ENCODE results near the gene LGSN.
"Not testable (repeated sequence)": the region's sequence is repeated elsewhere in the genome, so short reads cannot be mapped to it uniquely, and the experiment has no call there.

The LGSN gene

GRCh38 chr6:63261820-63262219 lies 58.0 kb downstream of the LGSN start:
- no peaks in the 10 kb centered on the region for H3K27me3 Mint-ChIP-seq
- no peak for ATAC-seq (replicated peaks; ENCODE audit: extremely low read depth, poor library complexity, severe bottlenecking)
- no peak for DNase-seq (ENCODE audit: low spot score in 2 of 2)
- H3K4me3 Mint-ChIP-seq = no peak overlapping the region
- H3K36me3 Mint-ChIP-seq (ENCODE audit: insufficient read depth) = no peaks in the 10 kb centered on the region
- H3K27ac Mint-ChIP-seq (ENCODE audit: low read depth) = no peak overlapping the region
- no peaks in the 10 kb centered on the region for H3K4me1 Mint-ChIP-seq
- H3K9me3 Mint-ChIP-seq = no peaks in the 10 kb centered on the region

GRCh38 chr6:63259153-63259552 lies 60.6 kb downstream of the LGSN start:
- no peak overlapping the region for H3K4me3 Mint-ChIP-seq
- no peak for ATAC-seq (replicated peaks; ENCODE audit: extremely low read depth, poor library complexity, severe bottlenecking)
- no peaks in the 10 kb centered on the region for H3K9me3 Mint-ChIP-seq
- no peak for DNase-seq (ENCODE audit: low spot score in 2 of 2)
- H3K27ac Mint-ChIP-seq (ENCODE audit: low read depth) = no peak overlapping the region
- H3K4me1 Mint-ChIP-seq = no peaks in the 10 kb centered on the region
- H3K27me3 Mint-ChIP-seq = no peaks in the 10 kb centered on the region
- H3K36me3 Mint-ChIP-seq (ENCODE audit: insufficient read depth) = no peaks in the 10 kb centered on the region

GRCh38 chr6:63249875-63250482 lies 69.8 kb downstream of the LGSN start:
- no peak for ATAC-seq (replicated peaks; ENCODE audit: extremely low read depth, poor library complexity, severe bottlenecking)
- Mint-ChIP-seq H3K36me3 (ENCODE audit: insufficient read depth) (no peaks in the 10 kb centered on the region), H3K4me1 (no peaks in the 10 kb centered on the region)

GRCh38 chr6:63246581-63246980 lies 73.2 kb downstream of the LGSN start:
- no peaks in the 10 kb centered on the region for H3K4me1 Mint-ChIP-seq
- no peak overlapping the region for H3K27ac Mint-ChIP-seq (ENCODE audit: low read depth)
- no peaks in the 10 kb centered on the region for H3K9me3 Mint-ChIP-seq
- ATAC-seq (replicated peaks; ENCODE audit: extremely low read depth, poor library complexity, severe bottlenecking) (no peak), DNase-seq (ENCODE audit: low spot score in 2 of 2) (no peak)
- H3K4me3 Mint-ChIP-seq = no peak overlapping the region
- no peaks in the 10 kb centered on the region for H3K27me3 Mint-ChIP-seq
- H3K36me3 Mint-ChIP-seq (ENCODE audit: insufficient read depth) = no peaks in the 10 kb centered on the region

More at GRCh38 chr6:63249875-63250482, 69.8 kb downstream of the LGSN start:
- no peak overlapping the region for H3K27ac Mint-ChIP-seq (ENCODE audit: low read depth)
- no peak overlapping the region for H3K4me3 Mint-ChIP-seq
- H3K27me3 Mint-ChIP-seq = no peaks in the 10 kb centered on the region
- DNase-seq (ENCODE audit: low spot score in 2 of 2) = no peak
- H3K9me3 Mint-ChIP-seq = no peaks in the 10 kb centered on the region

- Mint-ChIP-seq H3K4me1 (no peaks in the 10 kb centered on the region), H3K27me3 (no peaks in the 10 kb centered on the region), H3K36me3 (ENCODE audit: insufficient read depth) (no peaks in the 10 kb centered on the region), H3K27ac (ENCODE audit: low read depth) (no peak overlapping the region), H3K9me3 (no peaks in the 10 kb centered on the region), H3K4me3 (no peak overlapping the region)
- DNase-seq (ENCODE audit: low spot score in 2 of 2) = no peak
- ATAC-seq (replicated peaks; ENCODE audit: extremely low read depth, poor library complexity, severe bottlenecking) = no peak
These were observed 73.9 kb downstream of the LGSN start for GRCh38 chr6:63245909-63246308.

- Mint-ChIP-seq H3K9me3 (no peaks in the 10 kb centered on the region), H3K27me3 (no peaks in the 10 kb centered on the region), H3K4me1 (no peaks in the 10 kb centered on the region), H3K27ac (ENCODE audit: low read depth) (no peak overlapping the region), H3K4me3 (no peak overlapping the region), H3K36me3 (ENCODE audit: insufficient read depth) (no peaks in the 10 kb centered on the region)
- DNase-seq (ENCODE audit: low spot score in 2 of 2) = no peak
- ATAC-seq (replicated peaks; ENCODE audit: extremely low read depth, poor library complexity, severe bottlenecking) = no peak
These were observed 74.4 kb downstream of the LGSN start for GRCh38 chr6:63245420-63245819.

- Mint-ChIP-seq H3K4me1 (no peaks in the 10 kb centered on the region), H3K27ac (ENCODE audit: low read depth) (no peak overlapping the region), H3K36me3 (ENCODE audit: insufficient read depth) (no peaks in the 10 kb centered on the region), H3K27me3 (no peaks in the 10 kb centered on the region), H3K4me3 (no peak overlapping the region), H3K9me3 (peaks cover 28% of the 10 kb centered on the region)
- ATAC-seq (replicated peaks; ENCODE audit: extremely low read depth, poor library complexity, severe bottlenecking) (no peak), DNase-seq (ENCODE audit: low spot score in 2 of 2) (no peak)
These were observed 83.4 kb downstream of the LGSN start for GRCh38 chr6:63236398-63236817.

GRCh38 chr6:63230511-63230910 lies 89.3 kb downstream of the LGSN start:
- not testable (repeated sequence) for H3K27me3 Mint-ChIP-seq; H3K9me3 Mint-ChIP-seq; H3K27ac Mint-ChIP-seq (ENCODE audit: low read depth); ATAC-seq (replicated peaks; ENCODE audit: extremely low read depth, poor library complexity, severe bottlenecking); H3K36me3 Mint-ChIP-seq (ENCODE audit: insufficient read depth); H3K4me3 Mint-ChIP-seq; H3K4me1 Mint-ChIP-seq; DNase-seq (ENCODE audit: low spot score in 2 of 2)

- not testable (repeated sequence) for H3K4me1 Mint-ChIP-seq; H3K4me3 Mint-ChIP-seq; ATAC-seq (replicated peaks; ENCODE audit: extremely low read depth, poor library complexity, severe bottlenecking); H3K9me3 Mint-ChIP-seq; H3K36me3 Mint-ChIP-seq (ENCODE audit: insufficient read depth); DNase-seq (ENCODE audit: low spot score in 2 of 2); H3K27ac Mint-ChIP-seq (ENCODE audit: low read depth); H3K27me3 Mint-ChIP-seq
These were observed 89.8 kb downstream of the LGSN start for GRCh38 chr6:63230027-63230426.

GRCh38 chr6:63227928-63228894 lies 91.6 kb downstream of the LGSN start:
- H3K27ac Mint-ChIP-seq (ENCODE audit: low read depth); H3K27me3 Mint-ChIP-seq; ATAC-seq (replicated peaks; ENCODE audit: extremely low read depth, poor library complexity, severe bottlenecking); DNase-seq (ENCODE audit: low spot score in 2 of 2); H3K9me3 Mint-ChIP-seq; H3K4me1 Mint-ChIP-seq; H3K36me3 Mint-ChIP-seq (ENCODE audit: insufficient read depth); H3K4me3 Mint-ChIP-seq: not testable (repeated sequence)

- not testable (repeated sequence) for DNase-seq (ENCODE audit: low spot score in 2 of 2); ATAC-seq (replicated peaks; ENCODE audit: extremely low read depth, poor library complexity, severe bottlenecking); H3K9me3 Mint-ChIP-seq; H3K4me1 Mint-ChIP-seq; H3K36me3 Mint-ChIP-seq (ENCODE audit: insufficient read depth); H3K4me3 Mint-ChIP-seq; H3K27ac Mint-ChIP-seq (ENCODE audit: low read depth); H3K27me3 Mint-ChIP-seq
These were observed 93.8 kb downstream of the LGSN start for GRCh38 chr6:63225987-63226386.

Measured in central memory CD8-positive, alpha-beta T cell (primary cell).